Endodermal cell (in vitro differentiated cells): ENCODE results near the gene MIEF1. TPM values are rescaled to one million over a fixed set of nuclear protein-coding genes. Genes with fewer than 3 reads are reported as not detected.
A peak's percentile ranks its signal among the peaks of the same experiment; 100 is the strongest.

ENCODE experiments used
- DNase-seq: peaks from one replicate; pipeline ENCODE4 v3.0.0-alpha.2; 2017
- H3K27ac ChIP-seq: 2 replicates; pipeline ENCODE4 v1.5.1; 2013; ENCODE audit warnings: mild to moderate bottlenecking, low read depth, low read length, moderate library complexity
- H3K27me3 ChIP-seq: 2 replicates; pipeline ENCODE4 v1.6.1; 2013; ENCODE audit warnings: mild to moderate bottlenecking, low read length, moderate library complexity; ENCODE audit not compliant: insufficient read depth, control insufficient read depth, poor library complexity, severe bottlenecking
- H3K36me3 ChIP-seq: 2 replicates; pipeline ENCODE4 v1.7.0; 2013; ENCODE audit warnings: mild to moderate bottlenecking, low read length, moderate library complexity; ENCODE audit not compliant: control insufficient read depth, insufficient read depth
- H3K4me1 ChIP-seq: one replicate; pipeline ENCODE4 v1.7.0; 2013; ENCODE audit warnings: low read length; ENCODE audit not compliant: control insufficient read depth, insufficient read depth
- H3K4me3 ChIP-seq: 2 replicates; pipeline ENCODE4 v1.5.1; 2013; ENCODE audit warnings: mild to moderate bottlenecking, low read length, moderate library complexity
- H3K9ac ChIP-seq: 2 replicates; pipeline ENCODE4 v1.6.1; 2013; ENCODE audit warnings: mild to moderate bottlenecking, low read length, moderate library complexity; ENCODE audit not compliant: poor library complexity, severe bottlenecking; ENCODE audit errors: extremely low read depth
- H3K9me3 ChIP-seq: 2 replicates; pipeline ENCODE4 v1.6.1; 2013; ENCODE audit warnings: mild to moderate bottlenecking, low read length, moderate library complexity; ENCODE audit not compliant: control insufficient read depth
- H3K27ac Mint-ChIP-seq: 2 replicates; pipeline ENCODE4 v1.8.0; 2020; ENCODE audit warnings: mixed read lengths
- H3K27me3 Mint-ChIP-seq: 2 replicates; pipeline ENCODE4 v1.8.0; 2021; ENCODE audit warnings: mild to moderate bottlenecking, mixed read lengths; ENCODE audit not compliant: insufficient read depth
- H3K36me3 Mint-ChIP-seq: 2 replicates; pipeline ENCODE4 v1.8.0; 2020; ENCODE audit warnings: low read depth, mixed read lengths
- H3K4me1 Mint-ChIP-seq: 2 replicates; pipeline ENCODE4 v1.8.0; 2020; ENCODE audit warnings: mixed read lengths
- H3K4me3 Mint-ChIP-seq: 2 replicates; pipeline ENCODE4 v1.8.0; 2020; ENCODE audit warnings: mild to moderate bottlenecking, moderate library complexity, mixed read lengths
- H3K9me3 Mint-ChIP-seq: 2 replicates; pipeline ENCODE4 v1.8.0; 2020; ENCODE audit warnings: mild to moderate bottlenecking, mixed read lengths
- WGBS, 2 experiments: methylation state at CpG; one replicate each; pipeline versions ENCODE4 v1.1.5 to v1.1.7; 2013; ENCODE audit warnings: missing lambda C conversion rate in 2 of 2, mixed read lengths in 1 of 2; ENCODE audit not compliant: insufficient coverage in 1 of 2, insufficient read length in 1 of 2; 5-methylcytosine and 5-hydroxymethylcytosine counted together
- total RNA-seq, 2 donors: library from RNA; stranded (reverse); fragmentation: NEBNext Ultra II Directional in 1 of 2; extraction: Animal tissue kit (Norgen Biotek cat#: 25700) in 1 of 2; gene quantifications; 2 replicates in 1 of 2; 3 replicates in 1 of 2; pipeline ENCODE4 v1.2.1, GENCODE V29; 2021
- TF ChIP-seq, protein P1 (sequence below): fragments of 200-600 bp; sonication (generic); conservative IDR thresholded peaks from 2 replicates; pipeline ENCODE4 v1.5.0; 2021; ENCODE audit warnings: antibody characterized with exemption, mild to moderate bottlenecking

MIEF1 gene
- total RNA-seq, 2 donors from 2014 or later, result 36.0 to 43.3 TPM

DNA sequence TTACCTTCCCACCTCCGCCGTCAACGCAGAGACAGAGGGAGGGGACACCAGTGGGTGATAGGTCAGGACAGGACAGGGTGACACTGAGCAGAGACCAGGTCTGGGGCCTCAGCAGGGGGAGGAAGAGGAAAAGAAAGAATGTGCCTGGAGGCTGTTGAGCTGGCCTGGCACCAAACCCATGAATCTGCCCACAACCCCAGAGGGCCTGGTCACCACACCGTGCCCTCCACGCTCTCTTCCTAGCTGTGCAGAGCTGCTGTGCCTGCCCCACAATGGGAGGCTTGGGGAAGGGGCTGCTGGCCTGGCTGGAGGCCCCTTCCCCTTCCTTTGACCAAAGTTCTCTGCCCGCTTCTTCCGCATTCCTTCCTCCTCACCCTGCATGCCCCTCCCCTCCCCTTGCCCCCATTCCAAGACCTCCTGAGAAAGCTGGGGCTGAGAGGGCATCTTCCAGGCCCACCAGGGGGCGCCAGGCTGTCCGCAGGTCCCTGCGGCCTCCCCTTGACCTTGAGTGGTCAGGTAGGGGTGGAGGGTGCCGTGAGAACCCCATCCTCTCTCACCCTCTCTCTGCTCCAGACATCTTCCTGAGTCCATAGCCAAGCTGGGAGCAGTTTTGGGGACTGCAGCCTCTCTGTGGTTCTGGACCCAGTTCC, 57.5 kb downstream of the MIEF1 start:
- Histone ChIP-seq H3K4me1 (peaks cover 3% of the 10 kb centered on the region), H3K27me3 (peaks cover 51% of the 10 kb centered on the region), H3K9ac (no peak overlapping the region), H3K27ac (no peak overlapping the region), H3K4me3 (no peak overlapping the region), H3K36me3 (no peaks in the 10 kb centered on the region), H3K9me3 (no peaks in the 10 kb centered on the region)
- Mint-ChIP-seq H3K4me1 (peaks cover 13% of the 10 kb centered on the region), H3K36me3 (no peaks in the 10 kb centered on the region), H3K4me3 (peak overlapping the region; percentile 53), H3K27me3 (peaks cover 50% of the 10 kb centered on the region), H3K27ac (no peak overlapping the region), H3K9me3 (no peaks in the 10 kb centered on the region)
- peak; percentile 90 for DNase-seq
- 40 to 78% methylated on average over 2 to 11 of the region's 11 CpGs for WGBS, 2 experiments
- TF ChIP-seq, protein P1, sequence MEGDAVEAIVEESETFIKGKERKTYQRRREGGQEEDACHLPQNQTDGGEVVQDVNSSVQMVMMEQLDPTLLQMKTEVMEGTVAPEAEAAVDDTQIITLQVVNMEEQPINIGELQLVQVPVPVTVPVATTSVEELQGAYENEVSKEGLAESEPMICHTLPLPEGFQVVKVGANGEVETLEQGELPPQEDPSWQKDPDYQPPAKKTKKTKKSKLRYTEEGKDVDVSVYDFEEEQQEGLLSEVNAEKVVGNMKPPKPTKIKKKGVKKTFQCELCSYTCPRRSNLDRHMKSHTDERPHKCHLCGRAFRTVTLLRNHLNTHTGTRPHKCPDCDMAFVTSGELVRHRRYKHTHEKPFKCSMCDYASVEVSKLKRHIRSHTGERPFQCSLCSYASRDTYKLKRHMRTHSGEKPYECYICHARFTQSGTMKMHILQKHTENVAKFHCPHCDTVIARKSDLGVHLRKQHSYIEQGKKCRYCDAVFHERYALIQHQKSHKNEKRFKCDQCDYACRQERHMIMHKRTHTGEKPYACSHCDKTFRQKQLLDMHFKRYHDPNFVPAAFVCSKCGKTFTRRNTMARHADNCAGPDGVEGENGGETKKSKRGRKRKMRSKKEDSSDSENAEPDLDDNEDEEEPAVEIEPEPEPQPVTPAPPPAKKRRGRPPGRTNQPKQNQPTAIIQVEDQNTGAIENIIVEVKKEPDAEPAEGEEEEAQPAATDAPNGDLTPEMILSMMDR, result peak; percentile 90

DNA sequence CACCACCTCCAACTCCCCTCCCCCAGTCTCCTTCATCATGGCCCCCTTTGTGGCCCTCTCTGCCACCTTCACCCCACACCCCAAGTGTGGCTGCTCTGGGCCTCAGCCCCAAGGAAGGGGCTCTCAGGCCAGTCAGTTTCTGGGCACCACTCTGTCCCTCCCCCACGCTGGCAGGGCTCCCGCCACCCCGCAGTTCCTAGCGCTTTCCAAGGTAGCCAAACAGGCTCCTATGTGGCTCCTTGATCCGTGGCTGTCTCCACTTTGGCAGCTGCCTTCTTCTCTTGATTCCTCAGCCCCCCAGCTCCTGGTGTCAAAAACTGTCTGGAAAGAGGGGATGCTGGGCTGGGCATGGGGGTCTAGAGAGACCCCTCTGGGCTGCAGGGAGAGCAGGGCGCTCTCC, 58.0 kb downstream of the MIEF1 start:
- Mint-ChIP-seq H3K36me3 (no peaks in the 10 kb centered on the region), H3K27me3 (peaks cover 49% of the 10 kb centered on the region), H3K4me1 (peaks cover 13% of the 10 kb centered on the region), H3K9me3 (no peaks in the 10 kb centered on the region), H3K4me3 (no peak overlapping the region), H3K27ac (no peak overlapping the region)
- Histone ChIP-seq H3K4me3 (no peak overlapping the region), H3K36me3 (no peaks in the 10 kb centered on the region), H3K27me3 (peaks cover 51% of the 10 kb centered on the region), H3K27ac (no peak overlapping the region), H3K9ac (no peak overlapping the region), H3K4me1 (peaks cover 3% of the 10 kb centered on the region), H3K9me3 (no peaks in the 10 kb centered on the region)
- 75% methylated on average over 6 of the region's 6 CpGs; no CpG with 5 or more reads in 1 of the 2 experiments for WGBS, 2 experiments
- TF ChIP-seq, protein P1, result no peak
- DNase-seq, result no peak

DNA sequence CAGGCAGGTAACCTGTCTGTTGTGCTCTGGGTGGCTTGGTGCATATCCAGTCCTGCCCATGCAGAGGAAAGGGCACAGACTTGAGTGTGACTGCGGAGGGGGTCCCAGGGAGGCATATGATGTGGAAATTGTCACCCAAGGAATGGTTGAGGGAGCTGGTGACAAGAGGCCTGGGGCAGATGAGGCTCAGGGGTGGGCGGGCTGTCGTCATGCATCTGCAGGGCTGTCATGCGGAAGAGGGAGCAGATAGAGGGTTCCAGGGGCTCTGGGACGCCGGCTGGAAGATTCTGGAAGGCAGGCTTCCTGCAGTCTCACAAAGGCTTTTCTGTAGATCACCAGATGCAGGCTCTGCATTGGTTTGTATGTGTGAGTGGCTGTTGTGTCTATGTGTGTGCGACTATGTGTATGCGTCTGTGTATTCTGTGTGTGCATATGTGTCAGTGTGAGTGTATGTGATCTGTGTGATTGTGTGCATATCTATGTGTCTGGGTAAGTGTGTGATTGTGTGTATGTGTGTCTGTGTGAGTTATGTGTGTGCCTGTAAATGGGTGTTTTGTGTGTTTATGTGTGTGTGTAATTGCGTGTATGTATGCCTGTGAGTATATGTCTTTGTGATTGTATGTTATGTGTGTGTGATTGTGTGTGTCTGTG, 60.9 kb downstream of the MIEF1 start:
- no peaks in the 10 kb centered on the region for H3K36me3 Mint-ChIP-seq
- H3K9me3 ChIP-seq, result no peaks in the 10 kb centered on the region
- no peak overlapping the region for H3K9ac ChIP-seq
- H3K27ac ChIP-seq, result no peak overlapping the region
- no peaks in the 10 kb centered on the region for H3K36me3 ChIP-seq
- H3K4me3 Mint-ChIP-seq, result no peak overlapping the region
- DNase-seq, result no peak
- WGBS, 2 experiments, result 82 to 84% methylated on average over 6 to 9 of the region's 9 CpGs
- TF ChIP-seq, protein P1, result no peak
- H3K4me1 Mint-ChIP-seq, result peaks cover 6% of the 10 kb centered on the region
- H3K4me3 ChIP-seq, result no peak overlapping the region
- H3K27me3 ChIP-seq, result peaks cover 38% of the 10 kb centered on the region
- H3K27ac Mint-ChIP-seq, result no peak overlapping the region
- H3K4me1 ChIP-seq, result peaks cover 3% of the 10 kb centered on the region
- H3K27me3 Mint-ChIP-seq, result peaks cover 32% of the 10 kb centered on the region
- no peaks in the 10 kb centered on the region for H3K9me3 Mint-ChIP-seq
